Caco-2 (cell line): ENCODE data around the gene ALOX12B. TPM values are rescaled to one million over a fixed set of nuclear protein-coding genes. Genes with fewer than 3 reads are reported as not detected.
"Not testable (repeated sequence)": the region's sequence is repeated elsewhere in the genome, so short reads cannot be mapped to it uniquely, and the experiment has no call there.

ENCODE experiments used
- BruUV-seq: library from RNA; stranded (reverse); fragments of 400-500 nt; replicated peaks from 2 replicates; lab custom pipeline; 2021; lab: Mats Ljungman, UMichigan
- CTCF ChIA-PET: fragments of 300-600 bp; sonication (Branson Sonifier 250); formaldehyde crosslinking; loops from one replicate; lab custom pipeline; 2022; ENCODE audit warnings: antibody characterized with exemption; lab: Charles Lee
- POLR2A ChIA-PET: fragments of 300-600 bp; sonication (Branson Sonifier 250); formaldehyde crosslinking; loops from one replicate; lab custom pipeline; 2022; ENCODE audit warnings: antibody characterized with exemption; lab: Charles Lee
- DNase-seq, 2 experiments: peaks; one replicate each; pipeline versions ENCODE4 v3.0.0 to v3.0.0-alpha.2; 2020 to 2022
- H3K27me3 ChIP-seq: replicated peaks from 2 replicates; pipeline ENCODE4 v1.6.0; 2011; ENCODE audit warnings: low read length; ENCODE audit not compliant: control insufficient read depth, insufficient read depth
- H3K36me3 ChIP-seq: 2 replicates; pipeline ENCODE4 v1.5.1; 2011; ENCODE audit warnings: low read length; ENCODE audit not compliant: control insufficient read depth, insufficient read depth
- H3K4me1 ChIP-seq: fragments of 250-450 bp; sonication (Bioruptor Pico); 2 replicates; pipeline ENCODE4 v1.5.1; 2020; ENCODE audit warnings: mild to moderate bottlenecking
- H3K4me3 ChIP-seq: 2 replicates; pipeline ENCODE4 v1.5.1; 2011; ENCODE audit warnings: low read depth, mild to moderate bottlenecking, control low read depth, low read length
- H3K9me3 ChIP-seq: fragments of 250-450 bp; sonication (Bioruptor Pico); 2 replicates; pipeline ENCODE4 v1.5.1; 2020; ENCODE audit warnings: mild to moderate bottlenecking, moderate library complexity
- H3K27ac Mint-ChIP-seq: one replicate; pipeline ENCODE4 v1.8.0; 2022; ENCODE audit warnings: mixed read lengths; ENCODE audit not compliant: unreplicated experiment
- H3K27me3 Mint-ChIP-seq: one replicate; pipeline ENCODE4 v1.8.0; 2022; ENCODE audit warnings: mixed read lengths; ENCODE audit not compliant: insufficient read depth, unreplicated experiment
- H3K36me3 Mint-ChIP-seq: one replicate; pipeline ENCODE4 v1.8.0; 2022; ENCODE audit warnings: mild to moderate bottlenecking, mixed read lengths; ENCODE audit not compliant: insufficient read depth, unreplicated experiment
- H3K4me1 Mint-ChIP-seq: one replicate; pipeline ENCODE4 v1.8.0; 2022; ENCODE audit warnings: low read depth, mixed read lengths; ENCODE audit not compliant: unreplicated experiment
- H3K4me3 Mint-ChIP-seq: one replicate; pipeline ENCODE4 v1.8.0; 2022; ENCODE audit warnings: mild to moderate bottlenecking, moderate library complexity, mixed read lengths; ENCODE audit not compliant: unreplicated experiment
- H3K9me3 Mint-ChIP-seq: one replicate; pipeline ENCODE4 v1.8.0; 2022; ENCODE audit warnings: mixed read lengths; ENCODE audit not compliant: unreplicated experiment
- intact Hi-C: fragments of 100-400 bp; cut with micrococcal nuclease; formaldehyde crosslinking; loops from one replicate; pipeline ENCODE4 v1.10.0; 2022; ENCODE audit not compliant: unreplicated experiment
- microRNA-seq: library from miRNA; unstranded; fragments of <30 nt; microRNA quantifications from one replicate; pipeline ENCODE4 v1.2.0, GENCODE V29; 2022
- total RNA-seq: library from RNA; stranded (reverse); gene quantifications from 2 replicates; pipeline ENCODE4 v1.2.3, GENCODE V29; 2022
- TF ChIP-seq, protein P1 (sequence below), 2 experiments: fragments of 200-600 bp in 1 of 2; IDR thresholded peaks; 1 replicate in 1 of 2; 2 replicates in 1 of 2; pipeline versions ENCODE4 v1.5.1 to v1.8.0; 2011 to 2022; ENCODE audit warnings: antibody characterized with exemption in 1 of 2, control low read depth in 1 of 2, inconsistent platforms in 1 of 2, low read depth in 1 of 2, low read length in 1 of 2, mild to moderate bottlenecking in 1 of 2, moderate library complexity in 1 of 2; ENCODE audit not compliant: insufficient read depth in 1 of 2, severe bottlenecking in 1 of 2, unreplicated experiment in 1 of 2

Gene ALOX12B
- total RNA-seq, 1 experiment from 2014 or later: 0.34 TPM

DNA sequence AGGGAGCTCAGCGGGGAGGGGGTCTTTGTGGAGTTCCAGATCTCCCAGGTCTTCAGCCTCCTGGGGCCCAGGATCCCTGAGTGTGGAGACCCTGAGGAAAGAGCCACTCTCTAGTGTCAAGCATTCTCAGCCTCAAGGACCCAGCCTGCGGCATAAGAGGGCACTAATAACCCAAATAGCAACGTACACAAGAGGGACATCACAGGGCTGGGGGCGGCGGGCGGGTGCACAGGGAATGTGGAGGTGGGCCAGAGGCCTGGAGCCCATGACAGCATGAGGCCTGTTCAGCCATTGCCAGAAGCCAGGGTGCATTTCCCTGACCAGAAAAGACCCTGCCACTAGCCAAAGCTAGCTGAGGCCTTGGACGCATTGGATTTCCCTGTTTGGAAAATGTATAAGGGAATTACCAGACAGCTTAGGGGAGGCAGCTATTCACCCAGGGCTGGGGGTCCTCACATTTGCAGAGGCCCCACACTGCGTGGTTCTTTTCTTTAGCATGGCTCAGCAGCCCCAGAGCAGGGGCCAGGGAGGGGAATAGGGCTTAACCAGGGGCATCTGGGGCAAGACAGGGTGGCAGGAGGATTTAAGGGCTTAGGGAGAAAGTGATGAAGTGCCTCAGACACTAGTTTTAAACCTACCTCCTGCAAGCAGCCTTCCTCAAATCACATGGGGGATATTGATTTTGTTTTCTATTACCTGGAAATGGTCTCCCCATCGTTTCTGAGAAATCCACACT lies 62.2 kb downstream of the ALOX12B start:
- Mint-ChIP-seq H3K4me1 (peaks cover 7% of the 10 kb centered on the region), H3K27me3 (no peaks in the 10 kb centered on the region), H3K36me3 (no peaks in the 10 kb centered on the region), H3K27ac (no peak overlapping the region), H3K4me3 (no peak overlapping the region), H3K9me3 (no peaks in the 10 kb centered on the region)
- ChIA-PET CTCF (no interaction called here), POLR2A (no interaction called here)
- intact Hi-C loops: no loop called here
- H3K27me3 ChIP-seq: no peaks in the 10 kb centered on the region
- H3K4me3 ChIP-seq: no peak overlapping the region
- DNase-seq: no peak
- no peaks in the 10 kb centered on the region for H3K9me3 ChIP-seq
- TF ChIP-seq, protein P1, sequence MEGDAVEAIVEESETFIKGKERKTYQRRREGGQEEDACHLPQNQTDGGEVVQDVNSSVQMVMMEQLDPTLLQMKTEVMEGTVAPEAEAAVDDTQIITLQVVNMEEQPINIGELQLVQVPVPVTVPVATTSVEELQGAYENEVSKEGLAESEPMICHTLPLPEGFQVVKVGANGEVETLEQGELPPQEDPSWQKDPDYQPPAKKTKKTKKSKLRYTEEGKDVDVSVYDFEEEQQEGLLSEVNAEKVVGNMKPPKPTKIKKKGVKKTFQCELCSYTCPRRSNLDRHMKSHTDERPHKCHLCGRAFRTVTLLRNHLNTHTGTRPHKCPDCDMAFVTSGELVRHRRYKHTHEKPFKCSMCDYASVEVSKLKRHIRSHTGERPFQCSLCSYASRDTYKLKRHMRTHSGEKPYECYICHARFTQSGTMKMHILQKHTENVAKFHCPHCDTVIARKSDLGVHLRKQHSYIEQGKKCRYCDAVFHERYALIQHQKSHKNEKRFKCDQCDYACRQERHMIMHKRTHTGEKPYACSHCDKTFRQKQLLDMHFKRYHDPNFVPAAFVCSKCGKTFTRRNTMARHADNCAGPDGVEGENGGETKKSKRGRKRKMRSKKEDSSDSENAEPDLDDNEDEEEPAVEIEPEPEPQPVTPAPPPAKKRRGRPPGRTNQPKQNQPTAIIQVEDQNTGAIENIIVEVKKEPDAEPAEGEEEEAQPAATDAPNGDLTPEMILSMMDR (IDR thresholded peaks at IDR 0.05; ENCODE audit: insufficient read depth in 1 of 2, low read depth in 1 of 2, low read length in 1 of 2, severe bottlenecking in 1 of 2, unreplicated experiment in 1 of 2): no peak
- peaks cover 7% of the 10 kb centered on the region; the same call in 1 of the 2 replicates for H3K4me1 ChIP-seq
- no peaks in the 10 kb centered on the region for H3K36me3 ChIP-seq
- no TSS peak for BruUV-seq

- H3K9me3 ChIP-seq, H3K4me1 Mint-ChIP-seq, CTCF ChIA-PET, H3K27me3 Mint-ChIP-seq, H3K4me3 ChIP-seq, H3K27me3 ChIP-seq, H3K9me3 Mint-ChIP-seq, H3K36me3 ChIP-seq, intact Hi-C loops, DNase-seq, POLR2A ChIA-PET, H3K4me1 ChIP-seq, BruUV-seq, H3K36me3 Mint-ChIP-seq, H3K4me3 Mint-ChIP-seq, H3K27ac Mint-ChIP-seq: not testable (repeated sequence)
These were observed 63.4 kb downstream of the ALOX12B start for GRCh38 chr17:8024161-8024560.

Small RNA genes within 50 kb of the gene (microRNA-seq; reads per million reads assigned to microRNA genes)
- not detected for gene MIR4314

Other genes with a start within 250 kb of the ALOX12B start
- 2.5 and 3.2 TPM in 2 replicates for gene TMEM88, start 232.7 kb downstream of the ALOX12B start, total RNA-seq
- gene NAA38, start 230.2 kb downstream of the ALOX12B start, total RNA-seq: 20.9 and 27.4 TPM in 2 replicates
- 6.1 and 7.3 TPM in 2 replicates for gene CYB5D1, start 229.7 kb downstream of the ALOX12B start, total RNA-seq
- 27.9 and 34.7 TPM in 2 replicates for gene CHD3, start 198.9 kb downstream of the ALOX12B start, total RNA-seq
- 4.0 and 5.0 TPM in 2 replicates for gene RNF227, start 171.4 kb downstream of the ALOX12B start, total RNA-seq
- 1.2 and 2.0 TPM in 2 replicates for gene KCNAB3, start 157.9 kb downstream of the ALOX12B start, total RNA-seq
- 75.5 and 96.2 TPM in 2 replicates for gene TRAPPC1, start 155.8 kb downstream of the ALOX12B start, total RNA-seq
- 22.6 and 24.2 TPM in 2 replicates for gene CNTROB, start 155.5 kb downstream of the ALOX12B start, total RNA-seq
- gene GUCY2D, start 85.1 kb downstream of the ALOX12B start, total RNA-seq: 0.74 and 1.7 TPM in 2 replicates
- not detected in 2 replicates for gene ALOX15B, start 48.7 kb downstream of the ALOX12B start, total RNA-seq
- gene ALOXE3, start 30.8 kb upstream of the ALOX12B start, total RNA-seq: not detected in 2 replicates
- gene HES7, start 36.4 kb upstream of the ALOX12B start, total RNA-seq: not detected in 2 replicates
- gene PER1, start 64.7 kb upstream of the ALOX12B start, total RNA-seq: 10.6 and 10.8 TPM in 2 replicates
- gene VAMP2, start 75.2 kb upstream of the ALOX12B start, total RNA-seq: 10.5 and 12.2 TPM in 2 replicates
- 5.4 TPM in 2 replicates for gene TMEM107, start 88.7 kb upstream of the ALOX12B start, total RNA-seq
- 4.2 and 4.7 TPM in 2 replicates for gene BORCS6, start 102.5 kb upstream of the ALOX12B start, total RNA-seq
- gene AURKB, start 122.9 kb upstream of the ALOX12B start, total RNA-seq: 82.8 and 89.4 TPM in 2 replicates
- gene CTC1, start 160.3 kb upstream of the ALOX12B start, total RNA-seq: 18.2 and 22.9 TPM in 2 replicates
- gene PFAS, start 161.6 kb upstream of the ALOX12B start, total RNA-seq: 38.8 and 44.1 TPM in 2 replicates
- 13.2 and 15.2 TPM in 2 replicates for gene RANGRF, start 201.0 kb upstream of the ALOX12B start, total RNA-seq
- 3.6 and 3.7 TPM in 2 replicates for gene SLC25A35, start 207.7 kb upstream of the ALOX12B start, total RNA-seq
- not detected in 2 replicates for gene ARHGEF15, start 222.5 kb upstream of the ALOX12B start, total RNA-seq